Lower leg skin (tissue), 4 donors: Measurements from ENCODE around the gene MVB12B. TPM values are rescaled to one million over a fixed set of nuclear protein-coding genes. Genes with fewer than 3 reads are reported as not detected.

ENCODE experiments used
- DNase-seq, 2 donors: peaks; one replicate each; pipeline ENCODE4 v3.0.0-alpha.2; 2019; ENCODE audit warnings: low spot score in 2 of 2
- H3K4me3 ChIP-seq: fragments of 200-600 bp; sonication (generic); 2 replicates; pipeline ENCODE4 v1.5.1; 2017; ENCODE audit warnings: mild to moderate bottlenecking, low read depth; ENCODE audit not compliant: poor library complexity, severe bottlenecking
- POLR2A ChIP-seq, 2 donors: fragments of 450-650 bp; IDR thresholded peaks; one replicate each; pipeline ENCODE4 v1.6.1; 2016 to 2017; ENCODE audit warnings: antibody characterized with exemption in 2 of 2, mild to moderate bottlenecking in 1 of 2, moderate library complexity in 1 of 2
- WGBS, 2 donors: methylation state at CpG; one replicate each; pipeline ENCODE4 v1.1.5; 2018; 5-methylcytosine and 5-hydroxymethylcytosine counted together
- intact Hi-C: fragments of 100-400 bp; cut with DNase I; formaldehyde crosslinking; loops from one replicate; pipeline ENCODE4 v1.15.0; 2023; ENCODE audit warnings: low total_unique reads
- total RNA-seq, 4 donors: library from RNA; depleted of rRNA; stranded (reverse); fragments of >200 nt; gene quantifications; one replicate each; pipeline ENCODE4 v1.1.0, GENCODE V29; 2016
- TF ChIP-seq, protein P1 (sequence below), 3 donors: fragments of 450-650 bp; IDR thresholded peaks; one replicate each; pipeline ENCODE4 v1.5.1; 2016; ENCODE audit warnings: antibody characterized with exemption in 3 of 3, mild to moderate bottlenecking in 3 of 3, moderate library complexity in 2 of 3

MVB12B gene
- total RNA-seq, 4 donors from 2014 or later: 8.6 to 12.5 (median 10.9) TPM

GRCh38 chr9:126321742-126322141 is 4.9 kb upstream of the MVB12B start:
- no peak for DNase-seq
- H3K4me3 ChIP-seq: no peak overlapping the region
- 94 to 95% methylated on average over 1 of the region's 1 CpG for WGBS, 2 donors
- intact Hi-C loops: no loop called here
- TF ChIP-seq, protein P1, sequence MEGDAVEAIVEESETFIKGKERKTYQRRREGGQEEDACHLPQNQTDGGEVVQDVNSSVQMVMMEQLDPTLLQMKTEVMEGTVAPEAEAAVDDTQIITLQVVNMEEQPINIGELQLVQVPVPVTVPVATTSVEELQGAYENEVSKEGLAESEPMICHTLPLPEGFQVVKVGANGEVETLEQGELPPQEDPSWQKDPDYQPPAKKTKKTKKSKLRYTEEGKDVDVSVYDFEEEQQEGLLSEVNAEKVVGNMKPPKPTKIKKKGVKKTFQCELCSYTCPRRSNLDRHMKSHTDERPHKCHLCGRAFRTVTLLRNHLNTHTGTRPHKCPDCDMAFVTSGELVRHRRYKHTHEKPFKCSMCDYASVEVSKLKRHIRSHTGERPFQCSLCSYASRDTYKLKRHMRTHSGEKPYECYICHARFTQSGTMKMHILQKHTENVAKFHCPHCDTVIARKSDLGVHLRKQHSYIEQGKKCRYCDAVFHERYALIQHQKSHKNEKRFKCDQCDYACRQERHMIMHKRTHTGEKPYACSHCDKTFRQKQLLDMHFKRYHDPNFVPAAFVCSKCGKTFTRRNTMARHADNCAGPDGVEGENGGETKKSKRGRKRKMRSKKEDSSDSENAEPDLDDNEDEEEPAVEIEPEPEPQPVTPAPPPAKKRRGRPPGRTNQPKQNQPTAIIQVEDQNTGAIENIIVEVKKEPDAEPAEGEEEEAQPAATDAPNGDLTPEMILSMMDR (IDR thresholded peaks at IDR 0.05): no peak
- TF ChIP-seq POLR2A (IDR thresholded peaks at IDR 0.05): no peak

DNA sequence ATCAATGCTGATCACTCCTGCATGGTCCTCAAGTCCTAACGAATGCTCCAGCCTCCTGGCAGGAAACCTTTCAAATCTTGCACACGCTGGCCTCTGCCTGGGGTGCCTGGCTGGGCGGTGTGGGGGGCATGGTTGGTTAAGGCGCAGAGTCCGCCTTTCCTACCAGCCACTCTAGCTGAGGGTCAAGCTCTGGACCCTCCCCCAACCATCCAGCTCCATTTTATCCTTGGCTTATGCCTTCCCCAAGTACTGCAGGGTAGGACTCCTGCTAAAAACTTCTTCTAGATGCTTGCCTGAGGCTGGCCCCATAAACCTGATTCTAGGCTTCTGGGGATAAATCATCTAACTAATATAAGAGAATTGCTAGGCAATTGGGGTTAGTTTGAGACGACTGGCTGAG is 808 bp upstream of the MVB12B start:
- TF ChIP-seq, protein P1 (IDR thresholded peaks at IDR 0.05): no peak
- TF ChIP-seq POLR2A (IDR thresholded peaks at IDR 0.05): no peak
- 77% methylated on average over 6 of the region's 6 CpGs for WGBS, 2 donors
- intact Hi-C loops: no loop called here

DNA sequence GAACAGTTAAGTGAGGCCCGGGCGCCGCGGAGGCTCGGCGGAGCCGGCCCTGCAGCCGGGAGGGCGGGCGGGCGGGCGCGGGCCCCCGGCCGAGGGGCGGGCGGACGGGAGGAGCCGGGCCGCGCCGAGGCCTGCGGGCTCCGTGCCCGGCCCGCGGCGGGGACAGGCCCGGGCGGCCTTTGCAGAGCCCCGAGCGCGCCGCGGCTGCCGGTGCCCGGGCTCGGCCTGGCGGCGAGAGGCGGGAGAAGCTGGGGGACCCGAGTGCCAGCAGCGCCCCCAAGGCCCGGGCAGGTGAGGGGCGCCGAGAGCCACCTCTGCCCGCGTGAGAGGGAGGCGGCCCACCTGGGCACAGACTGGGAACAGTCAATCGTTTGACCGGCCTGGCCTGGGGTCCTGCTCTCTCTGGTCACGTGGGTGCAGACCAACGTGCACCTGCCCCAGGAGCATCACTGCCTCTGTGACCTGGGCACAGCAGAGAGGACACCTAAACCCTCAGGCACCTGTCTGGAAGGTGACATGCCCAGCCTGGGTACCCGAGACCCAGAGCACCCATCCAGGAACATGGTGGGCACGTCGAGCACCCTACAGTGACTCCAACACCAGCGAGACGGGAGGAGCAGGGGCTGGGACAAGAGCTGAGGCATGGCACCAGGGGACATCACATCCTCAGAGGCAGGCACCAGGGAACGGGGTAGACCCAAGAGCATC is 531 bp downstream of the MVB12B start:
- 8 to 13% methylated on average over 9 to 14 of the region's 59 CpGs for WGBS, 2 donors
- intact Hi-C loops: no loop called here
- peak overlapping the region; percentile 50 for H3K4me3 ChIP-seq
- TF ChIP-seq, protein P1 (IDR thresholded peaks at IDR 0.05): no peak
- TF ChIP-seq POLR2A (IDR thresholded peaks at IDR 0.05): no peak
- peak in 1 of 2 donors; percentile 86 for DNase-seq

More for the DNA sequence above, 808 bp upstream of the MVB12B start:
- DNase-seq: peak in 1 of 2 donors; percentile 77
- no peak overlapping the region for H3K4me3 ChIP-seq

- no peak for DNase-seq
- intact Hi-C loops: no loop called here
Measured at GRCh38 chr9:126327714-126328185, 1.1 kb downstream of the MVB12B start.

GRCh38 chr9:126328407-126328806 is 1.8 kb downstream of the MVB12B start:
- no peak overlapping the region for H3K4me3 ChIP-seq
- WGBS, 2 donors: 85 to 94% methylated on average over 3 of the region's 3 CpGs
- no peak for DNase-seq
- intact Hi-C loops: no loop called here
- TF ChIP-seq, protein P1 (IDR thresholded peaks at IDR 0.05): no peak
- TF ChIP-seq POLR2A (IDR thresholded peaks at IDR 0.05): no peak

More at GRCh38 chr9:126327714-126328185, 1.1 kb downstream of the MVB12B start:
- 40 to 56% methylated on average over 5 of the region's 5 CpGs for WGBS, 2 donors
- TF ChIP-seq POLR2A (IDR thresholded peaks at IDR 0.05): no peak
- TF ChIP-seq, protein P1 (IDR thresholded peaks at IDR 0.05): no peak
- H3K4me3 ChIP-seq: no peak overlapping the region
